Suppressor macrophage treated with lipopolysaccharide for 4 hours (primary cell): ENCODE results near the gene EHMT2.

Source experiments
- DNase-seq: peaks from one replicate; pipeline ENCODE4 v3.0.0-alpha.2; 2020

EHMT2 gene

DNA sequence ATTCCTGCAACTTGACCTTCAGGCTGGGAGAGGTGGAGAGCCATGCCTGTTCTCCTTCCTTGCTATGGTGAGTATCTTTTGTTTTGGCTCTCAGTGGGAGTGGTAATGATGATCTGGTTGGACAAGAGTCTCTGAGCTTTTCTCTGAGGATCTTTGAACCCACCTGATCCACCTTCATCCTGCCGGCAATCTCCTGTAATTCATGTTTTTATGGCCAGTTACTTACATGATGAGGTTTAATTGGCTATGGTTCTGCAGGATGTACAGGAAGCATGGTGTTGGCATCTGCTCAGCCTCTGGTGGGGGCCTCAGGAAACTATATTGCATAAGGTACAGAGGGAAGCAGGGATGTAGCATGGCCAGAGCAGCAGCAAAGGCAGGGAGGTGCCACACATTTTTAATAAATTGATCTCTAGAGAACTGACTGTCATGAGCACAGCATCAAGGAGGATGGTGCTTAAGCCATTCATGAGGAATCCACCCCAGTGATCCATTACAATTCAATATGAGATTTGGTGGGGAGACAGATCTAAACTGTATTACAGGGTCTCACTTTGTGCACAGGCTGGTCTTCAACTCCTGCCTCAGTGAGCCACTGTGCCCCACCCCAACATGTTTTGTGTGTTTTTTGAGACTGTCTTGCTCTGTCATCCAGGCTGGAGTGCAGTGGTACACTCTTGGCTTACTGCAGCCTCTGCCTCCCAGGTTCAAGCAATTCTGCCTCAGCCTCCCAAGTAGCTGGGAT, 60.0 kb downstream of the EHMT2 start:
- no peak for DNase-seq

DNA sequence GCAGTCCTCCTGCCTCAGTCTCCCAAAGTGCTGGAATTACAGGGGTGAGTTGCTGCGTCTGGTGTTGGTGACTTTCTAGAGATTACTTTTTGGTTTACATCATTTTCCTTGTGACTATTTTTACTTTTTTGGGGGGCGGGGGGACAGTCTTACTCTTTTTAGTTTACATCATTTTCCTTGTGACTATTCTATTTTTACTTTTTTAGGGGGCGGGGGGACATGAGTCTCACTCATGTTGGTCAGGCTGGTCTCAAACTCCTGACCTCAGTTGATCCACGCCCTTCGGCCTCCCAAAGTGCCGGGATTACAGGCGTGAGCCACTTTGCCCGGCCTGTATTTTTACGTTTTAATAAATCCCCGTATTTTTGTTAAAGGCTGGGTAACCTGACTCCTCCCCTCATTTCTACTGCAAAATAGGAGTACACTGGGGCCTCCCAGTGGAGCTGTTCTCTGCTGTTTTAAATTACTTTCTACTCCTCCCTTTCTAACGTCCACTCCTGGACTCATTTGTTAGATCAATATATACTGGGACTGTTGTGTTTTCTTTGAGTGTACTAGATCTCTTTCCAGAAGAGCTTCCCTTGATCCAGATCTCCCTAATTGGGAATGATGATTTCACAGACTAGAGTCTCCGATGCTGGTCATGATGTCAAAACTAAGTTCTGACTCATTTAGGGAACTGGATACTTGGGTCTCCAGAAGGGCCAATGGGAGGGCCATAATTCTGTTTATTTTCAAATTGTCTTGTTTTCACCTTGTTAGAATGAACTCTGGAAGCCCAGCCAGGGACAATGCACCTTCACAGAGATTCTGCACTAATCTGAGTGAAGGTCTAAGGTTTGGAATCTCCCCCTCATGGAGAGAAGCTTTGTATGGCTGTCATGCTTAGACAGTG, 60.8 kb downstream of the EHMT2 start:
- DNase-seq, result peak; percentile 64

DNA sequence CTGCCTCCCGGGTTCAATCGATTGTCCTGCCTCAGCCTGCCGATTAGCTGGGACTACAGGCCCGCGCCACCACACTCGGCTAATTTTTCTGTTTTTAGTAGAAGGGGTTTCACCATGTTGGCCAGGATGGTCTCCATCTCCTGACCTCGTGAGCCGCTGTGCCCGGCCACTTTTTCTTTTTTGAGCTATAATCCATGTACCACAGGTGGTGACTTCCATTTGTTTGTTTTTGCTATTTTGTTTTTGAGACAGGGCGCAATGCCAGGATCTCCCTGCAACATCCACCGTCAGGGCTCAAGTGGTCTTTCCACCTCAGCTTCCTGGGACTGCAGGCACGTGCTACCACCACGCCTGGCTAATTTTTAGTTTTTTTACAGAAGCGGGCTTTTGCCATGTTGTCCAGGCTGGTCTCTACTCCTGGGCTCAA, 61.4 kb downstream of the EHMT2 start:
- no peak for DNase-seq

DNA sequence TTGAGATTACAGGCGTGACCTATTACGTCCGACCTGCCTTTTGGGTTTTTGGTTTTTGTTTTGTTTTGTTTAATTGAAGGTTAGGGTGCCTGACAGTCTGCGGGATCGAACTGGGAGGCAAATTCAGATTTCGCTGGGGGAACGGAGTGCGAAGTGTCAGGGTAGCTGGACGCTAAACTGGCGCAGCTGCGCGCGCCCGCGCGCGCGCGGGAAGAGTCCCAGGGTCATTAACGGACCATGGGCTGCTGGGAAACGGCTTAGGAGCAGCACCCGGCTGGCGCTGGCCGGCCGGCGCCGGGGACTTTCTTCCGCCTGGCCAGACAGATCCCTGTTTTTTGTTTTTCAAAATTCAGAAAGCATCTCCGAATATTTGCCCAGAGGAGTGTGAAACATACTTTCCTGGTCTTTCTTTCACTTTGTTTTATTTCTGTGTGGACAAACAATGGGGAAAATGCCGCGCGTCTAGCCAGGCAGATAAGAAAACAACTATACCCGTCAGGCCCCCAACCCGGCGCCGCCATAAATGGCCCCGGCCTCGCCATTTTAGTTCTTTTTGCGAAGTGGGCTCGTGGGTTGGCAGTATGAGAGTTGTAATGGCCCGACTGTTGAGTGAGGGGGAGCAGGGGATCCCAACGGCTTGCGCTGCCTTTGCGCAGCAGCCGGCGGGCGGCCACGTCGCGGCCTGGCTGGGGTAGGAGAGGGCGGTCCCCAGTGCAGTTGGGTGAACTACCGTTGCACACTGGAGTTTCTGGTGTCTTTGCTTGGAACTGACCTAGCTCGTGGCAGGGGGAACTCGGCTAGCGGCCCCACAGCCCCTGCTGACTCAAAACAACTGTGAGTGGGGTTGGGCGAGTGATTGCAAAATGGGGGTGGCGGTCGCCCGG, 62.9 kb downstream of the EHMT2 start:
- peak; percentile 89 for DNase-seq

DNA sequence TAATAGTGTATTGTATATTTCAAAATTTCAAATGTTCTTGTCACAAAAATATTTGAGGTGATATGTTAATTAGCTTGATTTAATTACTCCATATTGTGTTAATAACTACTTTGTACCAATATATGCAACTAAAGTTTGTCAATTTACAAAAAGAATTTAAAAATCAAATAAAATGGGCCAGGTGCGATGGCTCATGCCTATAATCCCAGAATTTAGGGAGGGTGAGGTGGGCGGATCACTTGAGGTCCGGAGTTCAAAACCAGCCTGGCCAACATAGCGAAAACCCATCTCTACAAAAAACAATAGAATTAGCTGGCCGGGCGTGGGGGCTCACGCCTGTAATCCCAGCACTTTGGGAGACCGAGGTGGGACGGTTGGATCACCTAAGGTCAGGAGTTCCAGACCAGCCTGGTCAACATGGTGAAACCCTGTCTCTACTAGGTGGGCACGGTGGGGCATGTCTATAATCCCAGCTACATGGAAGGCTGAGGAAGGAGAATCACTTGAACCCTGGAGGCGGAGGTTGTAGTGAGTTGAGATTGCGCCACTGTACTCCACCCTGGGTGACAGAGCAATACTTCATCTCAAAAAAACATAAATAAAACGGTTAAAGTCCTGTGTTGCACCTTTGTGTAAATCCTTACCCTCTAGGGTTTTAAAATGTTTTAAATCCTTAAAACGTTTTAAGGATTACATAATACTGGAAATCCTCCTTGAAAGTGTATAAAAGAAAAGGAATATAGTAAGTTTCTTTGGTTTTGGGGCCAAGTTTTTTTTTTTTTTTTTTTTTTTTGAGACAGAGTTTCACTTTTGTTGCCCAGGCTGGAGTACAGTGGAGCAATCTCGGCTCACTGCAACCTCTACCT, 65.9 kb downstream of the EHMT2 start:
- peak; percentile 57 for DNase-seq

DNA sequence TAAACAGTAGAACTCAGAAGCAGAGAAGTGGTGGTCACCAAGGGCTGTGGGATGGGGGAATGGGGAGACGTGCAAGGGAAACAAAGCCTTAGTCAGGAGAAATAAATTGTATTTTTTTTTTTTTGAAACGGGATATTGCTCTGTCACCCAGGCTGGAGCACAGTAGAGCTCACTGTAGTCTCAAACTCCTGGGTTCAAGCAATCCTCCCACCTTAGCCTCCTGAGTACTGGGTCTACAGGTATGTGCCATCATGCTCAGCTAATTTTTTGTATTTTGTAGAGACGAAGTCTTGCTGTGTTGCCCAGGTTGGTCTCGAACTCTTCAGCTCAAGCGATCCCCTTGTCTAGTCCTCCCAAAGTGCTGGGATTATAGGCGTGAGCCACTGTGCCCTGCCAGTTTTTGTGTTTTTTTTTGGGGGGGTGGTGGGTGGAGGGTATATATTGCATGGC, 66.6 kb downstream of the EHMT2 start:
- DNase-seq, result no peak
